ENCODE results near the gene KCNH1. TPM values are rescaled to one million over a fixed set of nuclear protein-coding genes. Genes with fewer than 3 reads are reported as not detected.

Gene KCNH1
- 0.14 and 0.18 TPM in 2 replicates for total RNA-seq

GRCh38 chr1:211133836-211134669 is at the start of gene KCNH1:
TSS of gene KCNH1 (minus strand) at chr1:211134148. CDS start at chr1:211133945, 203 bp downstream.

Other genes with a start within 250 kb of the KCNH1 start
- 11.9 and 13.2 TPM in 2 replicates for gene RCOR3, start 125.2 kb upstream of the KCNH1 start, total RNA-seq
- 9.2 and 16.9 TPM in 2 replicates for gene TRAF5, start 192.7 kb upstream of the KCNH1 start, total RNA-seq

All from smooth muscle cell of bladder (primary cell).